B cell (primary cell): ENCODE results near the gene SYT3. TPM values are rescaled to one million over a fixed set of nuclear protein-coding genes. Genes with fewer than 3 reads are reported as not detected.

Experiments
- ATAC-seq: fragments of 200-7000 bp; cut with Tn5 transposase; one replicate; pipeline ENCODE4 v1.10.0; 2021; ENCODE audit warnings: low read depth, mild to moderate bottlenecking, moderate number of reproducible peaks, moderate library complexity
- CTCF ChIA-PET: fragments of 350-600 bp; sonication (Branson Sonifier 250); formaldehyde crosslinking; loops from one replicate; lab custom pipeline; 2021; ENCODE audit warnings: antibody characterized with exemption, inconsistent platforms; lab: Charles Lee
- POLR2A ChIA-PET: fragments of 350-600 bp; sonication (Branson Sonifier 250); formaldehyde crosslinking; loops from one replicate; lab custom pipeline; 2021; ENCODE audit warnings: antibody characterized with exemption; lab: Charles Lee
- DNase-seq: peaks from one replicate; pipeline ENCODE4 v3.0.0; 2013
- H2AFZ ChIP-seq: 2 replicates; pipeline ENCODE4 v1.6.1; 2012; ENCODE audit warnings: mild to moderate bottlenecking, low read depth, low read length; ENCODE audit not compliant: insufficient read depth, poor library complexity, severe bottlenecking
- H3K27ac ChIP-seq, 2 donors: 1 replicate in 1 of 2; 2 replicates in 1 of 2; pipeline ENCODE4 v1.5.1; 2012 to 2013; ENCODE audit warnings: low read length in 2 of 2, mild to moderate bottlenecking in 2 of 2, moderate library complexity in 1 of 2
- H3K27me3 ChIP-seq, 4 experiments: fragments of 200-600 bp in 1 of 4; sonication (generic) in 1 of 4; replicated peaks in 1 of 4; 1 replicate in 2 of 4; 2 replicates in 2 of 4; pipeline versions ENCODE4 v1.6.1 to v1.7.0; 2013 to 2016; ENCODE audit warnings: low read length in 3 of 4, mild to moderate bottlenecking in 2 of 4, mixed read lengths in 1 of 4, moderate library complexity in 1 of 4; ENCODE audit not compliant: insufficient read depth in 4 of 4, control insufficient read depth in 3 of 4; ENCODE audit errors: control extremely low read depth in 1 of 4
- H3K36me3 ChIP-seq, 2 experiments: replicated peaks in 1 of 2; 1 replicate in 1 of 2; 2 replicates in 1 of 2; pipeline versions ENCODE4 v1.6.1 to v1.7.1; 2013; ENCODE audit warnings: low read length in 1 of 2; ENCODE audit not compliant: insufficient read depth in 2 of 2, control insufficient read depth in 1 of 2; ENCODE audit errors: control extremely low read depth in 1 of 2, extremely low read depth in 1 of 2
- H3K4me1 ChIP-seq, 2 donors: fragments of 200-600 bp in 1 of 2; sonication (generic) in 1 of 2; 1 replicate in 1 of 2; 2 replicates in 1 of 2; pipeline versions ENCODE4 v1.5.1 to v1.6.1; 2013 to 2017; ENCODE audit warnings: low read length in 2 of 2; ENCODE audit not compliant: control insufficient read depth in 2 of 2, insufficient read depth in 2 of 2
- H3K4me2 ChIP-seq: replicated peaks from 2 replicates; pipeline ENCODE3; 2012; ENCODE audit warnings: mild to moderate bottlenecking, low read depth, low read length; ENCODE audit not compliant: poor library complexity, severe bottlenecking
- H3K4me3 ChIP-seq, 5 experiments: fragments of 200-600 bp in 1 of 5; sonication (generic) in 1 of 5; 1 replicate in 3 of 5; 2 replicates in 2 of 5; pipeline versions ENCODE4 v1.5.1 to v1.7.0; 2011 to 2016; ENCODE audit warnings: low read length in 4 of 5, mild to moderate bottlenecking in 4 of 5, low read depth in 2 of 5, control low read depth in 1 of 5, moderate library complexity in 1 of 5; ENCODE audit not compliant: insufficient read depth in 1 of 5; ENCODE audit errors: control extremely low read depth in 1 of 5, extremely low read depth in 1 of 5
- H3K79me2 ChIP-seq: fragments of 200-600 bp; sonication (generic); one replicate; pipeline ENCODE4 v1.6.0; 2016; ENCODE audit warnings: low read length; ENCODE audit not compliant: control insufficient read depth, insufficient read depth
- H3K9ac ChIP-seq: fragments of 200-600 bp; sonication (generic); 2 replicates; pipeline ENCODE4 v1.6.1; 2017; ENCODE audit warnings: mild to moderate bottlenecking, low read length, moderate library complexity
- H3K9me3 ChIP-seq, 3 donors: one replicate each; pipeline versions ENCODE4 v1.6.1 to v1.7.1; 2013; ENCODE audit warnings: low read length in 2 of 3; ENCODE audit not compliant: control insufficient read depth in 2 of 3, insufficient read depth in 1 of 3; ENCODE audit errors: control extremely low read depth in 1 of 3
- H4K20me1 ChIP-seq: 2 replicates; pipeline ENCODE4 v1.6.0; 2012; ENCODE audit warnings: mild to moderate bottlenecking, low read length; ENCODE audit not compliant: insufficient read depth, control insufficient read depth, poor library complexity, severe bottlenecking
- H3K27ac Mint-ChIP-seq: one replicate; pipeline ENCODE4 v1.8.0; 2021; ENCODE audit warnings: mixed read lengths
- H3K27me3 Mint-ChIP-seq: one replicate; pipeline ENCODE4 v1.8.0; 2021; ENCODE audit warnings: mixed read lengths
- H3K4me1 Mint-ChIP-seq: one replicate; pipeline ENCODE4 v1.8.0; 2021; ENCODE audit warnings: mixed read lengths
- H3K4me3 Mint-ChIP-seq: one replicate; pipeline ENCODE4 v1.8.0; 2021; ENCODE audit warnings: mixed read lengths
- H3K9me3 Mint-ChIP-seq: one replicate; pipeline ENCODE4 v1.8.0; 2022; ENCODE audit warnings: mixed read lengths; ENCODE audit not compliant: insufficient read depth
- EZH2 ChIP-seq: IDR thresholded peaks from 2 replicates; pipeline ENCODE4 v1.6.1; 2012; ENCODE audit warnings: borderline replicate concordance, low read depth, mild to moderate bottlenecking, moderate library complexity, low read length; ENCODE audit not compliant: insufficient read depth, poor library complexity, severe bottlenecking
- WGBS: methylation state at CpG from one replicate; pipeline ENCODE4 v1.1.5; 2013; ENCODE audit warnings: missing lambda C conversion rate; ENCODE audit not compliant: insufficient coverage; 5-methylcytosine and 5-hydroxymethylcytosine counted together
- intact Hi-C: fragments of 100-400 bp; cut with micrococcal nuclease; formaldehyde crosslinking; loops from one replicate; pipeline ENCODE4 v1.10.0; 2022
- polyA plus RNA-seq: library from polyadenylated mRNA; depleted of rRNA; stranded (reverse); fragments of >200 nt; gene quantifications from 2 replicates; pipeline ENCODE4 v1.2.3, GENCODE V29; 2012
- total RNA-seq, 2 donors: library from RNA; stranded (reverse); fragments of 120-200 nt in 1 of 2; gene quantifications; 1 replicate in 1 of 2; 2 replicates in 1 of 2; pipeline versions ENCODE4 v1.2.3 to v1.2.4, GENCODE V29; 2013 to 2022
- TF ChIP-seq, protein P1 (sequence below): fragments of 200-600 bp; IDR thresholded peaks from one replicate; pipeline ENCODE4 v1.8.0; 2022; ENCODE audit warnings: antibody characterized with exemption, mild to moderate bottlenecking

Gene SYT3
- total and polyA plus RNA-seq, 2 donors (not counting 1 experiment from before 2014, with no cell fraction given): 0.09 to 0.17 TPM

DNA sequence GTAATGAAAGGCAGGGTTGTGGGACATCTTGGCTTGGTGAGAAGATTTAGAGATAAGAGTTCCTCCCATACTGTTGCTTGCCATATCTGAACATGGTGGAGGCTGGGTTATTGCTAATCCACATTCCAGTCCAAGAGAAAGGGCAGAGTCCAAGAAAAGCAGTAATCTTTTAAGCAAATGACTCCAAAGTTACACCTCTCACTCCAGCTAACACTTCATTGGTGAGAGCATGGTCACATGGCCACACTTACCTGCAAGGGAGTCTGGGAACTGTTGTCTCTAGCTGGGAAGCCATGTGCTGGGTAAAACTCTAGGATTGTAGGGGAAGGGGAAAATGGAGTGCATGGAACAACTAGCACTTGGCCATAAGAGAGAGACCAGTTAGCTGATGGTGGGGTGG, 15.2 kb upstream of the SYT3 start:
- no peak overlapping the region for H3K27ac ChIP-seq
- intact Hi-C loops: no loop called here
- no peak overlapping the region for H3K4me3 ChIP-seq
- POLR2A ChIA-PET: no interaction called here
- no peak overlapping the region for H3K27ac Mint-ChIP-seq
- no peak overlapping the region for H3K9ac ChIP-seq
- H3K9me3 ChIP-seq: peaks cover 0 to 46% (median 12%) of the 10 kb centered on the region in 3 donors
- H3K9me3 Mint-ChIP-seq: peaks cover 24% of the 10 kb centered on the region
- H3K79me2 ChIP-seq: no peaks in the 10 kb centered on the region
- TF ChIP-seq EZH2: no peak
- TF ChIP-seq, protein P1, sequence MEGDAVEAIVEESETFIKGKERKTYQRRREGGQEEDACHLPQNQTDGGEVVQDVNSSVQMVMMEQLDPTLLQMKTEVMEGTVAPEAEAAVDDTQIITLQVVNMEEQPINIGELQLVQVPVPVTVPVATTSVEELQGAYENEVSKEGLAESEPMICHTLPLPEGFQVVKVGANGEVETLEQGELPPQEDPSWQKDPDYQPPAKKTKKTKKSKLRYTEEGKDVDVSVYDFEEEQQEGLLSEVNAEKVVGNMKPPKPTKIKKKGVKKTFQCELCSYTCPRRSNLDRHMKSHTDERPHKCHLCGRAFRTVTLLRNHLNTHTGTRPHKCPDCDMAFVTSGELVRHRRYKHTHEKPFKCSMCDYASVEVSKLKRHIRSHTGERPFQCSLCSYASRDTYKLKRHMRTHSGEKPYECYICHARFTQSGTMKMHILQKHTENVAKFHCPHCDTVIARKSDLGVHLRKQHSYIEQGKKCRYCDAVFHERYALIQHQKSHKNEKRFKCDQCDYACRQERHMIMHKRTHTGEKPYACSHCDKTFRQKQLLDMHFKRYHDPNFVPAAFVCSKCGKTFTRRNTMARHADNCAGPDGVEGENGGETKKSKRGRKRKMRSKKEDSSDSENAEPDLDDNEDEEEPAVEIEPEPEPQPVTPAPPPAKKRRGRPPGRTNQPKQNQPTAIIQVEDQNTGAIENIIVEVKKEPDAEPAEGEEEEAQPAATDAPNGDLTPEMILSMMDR: no peak
- H2AFZ ChIP-seq: no peak overlapping the region
- no peak overlapping the region for H3K4me3 Mint-ChIP-seq
- peaks cover 18 to 21% of the 10 kb centered on the region in 2 donors for H3K4me1 ChIP-seq
- ATAC-seq (no peak), DNase-seq (no peak)
- peaks cover 0 to 53% (median 20%) of the 10 kb centered on the region in 4 experiments for H3K27me3 ChIP-seq
- CTCF ChIA-PET: interaction anchor here (1.0 kb wide), 1 partner anchor 15 kb away, joined by 4 read pairs; no protein-coding TSS in a partner anchor
- no peaks in the 10 kb centered on the region for H3K36me3 ChIP-seq
- H3K27me3 Mint-ChIP-seq: peaks cover 53% of the 10 kb centered on the region
- H4K20me1 ChIP-seq: no peaks in the 10 kb centered on the region
- H3K4me2 ChIP-seq: no peak overlapping the region
- H3K4me1 Mint-ChIP-seq: peaks cover 18% of the 10 kb centered on the region

DNA sequence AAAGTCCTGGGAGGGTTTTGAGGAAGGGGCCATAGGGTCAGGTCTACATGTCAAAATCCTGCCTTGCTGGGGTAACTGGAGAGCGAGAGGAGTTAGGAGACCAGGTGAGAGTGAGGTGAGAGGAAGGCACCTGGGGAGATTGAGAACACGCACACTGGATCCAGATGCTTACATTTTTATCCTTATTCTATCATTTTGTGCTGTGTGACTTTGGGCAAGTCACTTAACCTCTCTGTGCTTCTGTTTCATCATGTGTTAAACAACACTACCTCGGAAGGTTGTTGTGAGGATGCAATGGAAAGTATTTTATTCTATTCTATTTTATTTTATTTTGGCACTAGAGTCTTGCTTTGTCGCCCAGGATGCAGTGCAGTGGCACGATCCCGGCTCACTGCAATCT, 13.0 kb upstream of the SYT3 start:
- Histone ChIP-seq H4K20me1 (no peaks in the 10 kb centered on the region), H3K4me3 (no peak overlapping the region), H3K9me3 (peaks cover 0 to 45% (median 7%) of the 10 kb centered on the region in 3 donors), H3K4me2 (no peak overlapping the region), H3K27ac (no peak overlapping the region), H3K36me3 (no peaks in the 10 kb centered on the region), H3K9ac (no peak overlapping the region), H3K27me3 (peaks cover 0 to 44% (median 12%) of the 10 kb centered on the region in 4 experiments), H3K79me2 (no peaks in the 10 kb centered on the region), H2AFZ (no peak overlapping the region), H3K4me1 (peaks cover 2 to 6% of the 10 kb centered on the region in 2 donors)
- peaks cover 16% of the 10 kb centered on the region for H3K9me3 Mint-ChIP-seq
- ChIA-PET CTCF (no interaction called here), POLR2A (no interaction called here)
- intact Hi-C loops: no loop called here
- TF ChIP-seq, protein P1: no peak
- TF ChIP-seq EZH2: no peak
- no peak for ATAC-seq
- 94% methylated on average over 4 of the region's 6 CpGs for WGBS
- peaks cover 4% of the 10 kb centered on the region for H3K4me1 Mint-ChIP-seq
- no peak overlapping the region for H3K27ac Mint-ChIP-seq
- no peak overlapping the region for H3K4me3 Mint-ChIP-seq
- H3K27me3 Mint-ChIP-seq: peaks cover 51% of the 10 kb centered on the region
- no peak for DNase-seq
